Activated CD8-positive, alpha-beta memory T cell treated with anti-CD3 and anti-CD28 coated beads, Interleukin-2, amount 50 U/mL, for 48 hours (primary cell): ENCODE results near the gene RIMBP3C.
"Not testable (repeated sequence)": the region's sequence is repeated elsewhere in the genome, so short reads cannot be mapped to it uniquely, and the experiment has no call there.

Experiments
- DNase-seq: peaks from one replicate; pipeline ENCODE4 v3.0.0-alpha.2; 2020

RIMBP3C gene

DNA sequence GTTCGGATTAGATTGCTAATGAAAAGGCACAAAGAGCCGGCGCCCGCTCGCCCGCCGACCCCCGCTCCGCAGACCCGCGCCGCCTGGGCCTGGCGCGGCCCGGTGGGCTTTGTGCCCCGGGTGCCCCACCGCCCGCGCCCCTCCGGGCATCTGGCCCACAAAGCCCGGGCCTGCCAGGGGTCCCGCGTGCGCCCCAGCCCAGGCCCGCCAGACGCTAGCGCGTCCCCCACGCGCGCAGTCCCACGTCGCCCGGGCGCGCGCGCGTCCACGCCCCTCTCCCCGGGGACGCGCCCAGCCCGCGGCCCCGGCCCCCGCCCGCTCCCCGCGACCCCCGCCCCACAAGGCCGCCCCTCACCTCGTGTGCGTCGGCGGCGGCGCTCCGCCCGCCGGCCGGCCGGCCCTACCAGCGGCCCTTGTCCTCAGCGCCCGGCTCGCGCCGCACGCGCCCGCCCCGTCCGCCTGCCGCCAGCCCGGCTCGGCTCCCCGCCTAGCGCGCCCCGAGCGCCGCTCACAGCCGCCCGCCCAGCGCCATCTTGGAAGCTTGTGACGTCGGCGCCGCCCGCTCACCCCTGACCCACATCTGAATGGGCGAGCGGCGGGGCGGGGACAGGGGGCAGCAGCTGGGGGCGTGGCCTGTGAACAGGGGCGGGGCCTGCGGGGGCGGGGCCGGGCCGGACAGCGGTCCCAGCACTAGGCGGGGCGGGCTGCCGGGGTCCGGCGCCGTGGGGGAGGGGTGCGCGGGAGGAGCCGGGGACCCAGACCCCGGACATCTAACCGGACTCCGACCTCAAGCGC is 34.1 kb downstream of the RIMBP3C start:
- DNase-seq = not testable (repeated sequence)

DNA sequence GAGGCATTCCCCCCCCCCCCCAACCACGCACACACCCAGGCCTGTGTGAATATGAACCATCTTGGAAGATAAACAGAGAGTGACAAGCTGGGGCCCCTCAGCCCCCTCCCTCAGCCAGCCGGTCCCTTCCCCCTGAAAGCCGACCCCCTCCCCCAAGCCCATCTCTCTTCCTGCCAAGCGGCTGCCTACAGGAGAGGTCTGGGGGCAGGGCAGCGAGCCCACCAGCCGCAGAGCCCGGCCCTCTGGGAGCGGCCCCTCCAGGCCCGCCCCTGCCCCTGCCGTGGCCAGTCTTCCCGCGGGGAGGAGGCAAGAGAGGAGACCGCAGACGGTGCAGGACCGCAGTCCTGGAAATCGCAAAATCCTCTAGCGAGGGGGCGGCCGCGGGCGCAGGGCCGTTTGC is 34.7 kb downstream of the RIMBP3C start:
- DNase-seq = not testable (repeated sequence)

DNA sequence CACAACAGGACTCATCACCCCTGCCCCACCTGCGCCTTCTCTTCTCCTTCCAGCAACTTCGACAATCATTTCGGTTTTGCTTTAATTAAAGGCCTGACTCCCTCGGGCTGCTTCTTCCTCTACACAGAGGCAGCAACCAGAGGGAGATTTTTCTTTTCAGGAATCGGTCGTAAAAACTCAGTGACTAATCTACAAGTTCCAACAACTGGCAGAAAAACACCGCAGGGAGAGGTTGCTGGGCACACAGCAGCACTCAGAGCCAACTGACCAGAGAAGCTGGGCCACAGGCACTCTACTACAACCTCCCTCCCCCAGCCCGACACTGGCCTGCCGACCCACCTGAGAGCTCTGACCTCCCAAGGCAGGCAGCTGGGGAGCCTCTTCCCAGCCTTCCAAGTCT is 36.0 kb downstream of the RIMBP3C start:
- not testable (repeated sequence) for DNase-seq

DNA sequence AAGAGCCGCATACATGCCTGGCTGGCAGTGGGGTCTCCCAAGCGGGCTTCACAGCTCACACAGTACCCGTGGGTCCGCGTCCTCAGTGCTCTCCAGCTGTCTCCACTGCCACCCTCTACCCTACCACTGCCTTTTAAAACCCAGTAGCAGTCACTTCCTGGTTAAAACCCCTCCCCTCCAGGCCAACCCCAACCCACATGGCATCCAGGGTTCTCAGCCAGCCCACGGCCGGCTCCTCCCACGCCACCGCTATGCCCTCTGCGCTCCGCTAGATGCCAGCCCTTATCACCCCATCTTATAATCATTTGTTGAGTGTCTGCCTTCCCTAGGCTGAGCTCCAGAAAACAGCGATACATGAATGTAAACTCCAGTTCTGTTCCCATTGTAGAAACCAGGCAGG is 37.1 kb downstream of the RIMBP3C start:
- not testable (repeated sequence) for DNase-seq

DNA sequence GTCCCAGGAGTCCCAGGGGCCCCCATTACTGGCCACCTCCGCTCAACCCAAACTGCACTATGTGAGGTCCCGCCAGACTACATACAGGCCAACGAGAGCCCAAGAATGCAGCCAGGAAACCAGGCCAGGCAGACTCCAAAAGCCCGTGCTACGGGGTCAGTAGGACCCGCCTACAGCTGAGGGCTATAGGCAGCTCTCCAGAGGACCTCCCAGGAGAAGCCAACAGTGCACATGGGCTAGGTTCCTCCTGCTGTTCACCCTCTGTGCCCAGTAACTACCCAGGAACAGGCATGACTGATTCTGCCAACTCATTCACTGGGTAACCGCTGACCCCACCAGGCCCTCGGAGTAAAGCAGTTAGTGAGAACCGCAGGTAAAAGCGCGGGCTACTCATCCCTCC is 39.2 kb downstream of the RIMBP3C start:
- not testable (repeated sequence) for DNase-seq

DNA sequence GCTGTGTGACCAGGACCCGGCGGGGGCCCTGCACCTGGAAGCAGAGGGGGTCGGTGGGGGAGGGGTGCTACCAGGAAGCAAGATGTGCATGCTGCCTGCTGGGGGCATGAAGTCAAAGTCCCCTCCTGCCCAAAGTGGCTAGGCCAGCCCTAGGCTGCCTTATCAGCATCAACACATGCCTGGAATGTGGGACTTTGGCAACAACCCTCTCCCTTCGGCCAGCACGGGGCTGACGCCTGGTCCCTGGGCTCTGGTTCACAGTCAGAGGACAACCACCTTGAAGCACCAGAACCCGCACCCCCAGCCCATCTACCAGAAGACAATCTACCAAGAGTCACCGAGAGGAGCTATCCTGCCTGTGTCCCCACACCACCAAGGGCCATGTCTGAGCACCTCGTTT is 40.9 kb downstream of the RIMBP3C start:
- DNase-seq = not testable (repeated sequence)

DNA sequence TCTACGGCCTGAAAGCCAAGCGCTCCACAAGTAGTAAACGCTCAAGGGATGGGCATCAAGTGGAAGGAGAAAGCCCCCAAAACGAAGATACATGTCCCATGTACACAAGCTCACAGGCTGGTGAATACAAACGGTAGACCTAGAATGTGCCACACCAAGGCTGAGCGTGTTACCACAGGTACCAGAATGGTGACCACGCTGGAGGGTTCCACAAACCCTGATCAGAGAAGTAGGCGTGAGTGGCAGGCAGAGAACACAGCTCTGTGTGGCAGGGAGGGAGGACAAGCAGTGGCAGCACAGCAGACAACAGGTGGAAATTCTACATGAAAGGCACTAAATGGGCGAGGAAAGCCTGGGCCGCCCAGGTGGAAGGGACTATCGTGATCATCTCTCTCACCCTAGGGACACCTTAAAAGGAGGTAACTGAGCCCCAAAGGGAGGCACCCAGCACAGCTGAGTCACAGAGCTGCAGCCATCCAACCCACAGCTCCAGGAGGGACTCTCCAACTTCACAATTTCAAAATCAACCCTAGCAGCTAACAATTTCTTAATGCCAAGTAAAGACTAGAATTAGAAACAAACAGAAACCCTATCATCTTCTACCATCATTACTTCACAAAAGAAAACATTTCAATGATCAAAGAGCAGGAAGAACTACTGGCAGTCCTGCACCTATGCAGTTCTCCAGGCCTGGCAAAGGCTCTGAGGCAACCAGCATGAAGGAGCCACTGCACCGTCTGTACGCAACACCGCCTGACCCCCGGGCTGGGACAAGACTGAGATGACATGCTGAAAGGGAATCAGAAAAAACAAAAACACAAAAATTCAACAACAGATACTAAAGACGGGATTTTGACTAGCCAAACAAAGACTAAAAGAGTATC is 51.4 kb downstream of the RIMBP3C start:
- not testable (repeated sequence) for DNase-seq

DNA sequence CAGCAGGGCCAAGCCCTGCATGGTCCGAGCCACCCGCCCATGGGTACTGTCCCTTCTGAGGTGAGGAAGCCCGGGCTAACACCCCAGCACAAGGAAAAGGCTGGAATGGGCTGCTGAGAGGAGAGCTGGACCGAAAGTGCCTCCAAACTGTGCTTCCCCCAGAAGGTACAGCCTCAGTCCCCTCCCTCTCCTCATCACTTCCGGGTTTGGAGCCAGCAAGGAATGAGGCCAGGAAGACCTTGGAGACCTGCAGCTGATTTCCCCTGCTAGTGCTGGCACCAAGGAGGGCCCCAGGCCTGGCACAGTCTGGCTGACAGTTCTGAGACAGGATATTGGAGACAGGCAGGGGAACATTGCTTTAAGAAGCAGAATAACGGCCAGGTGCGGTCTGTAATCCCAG is 52.8 kb downstream of the RIMBP3C start:
- not testable (repeated sequence) for DNase-seq

DNA sequence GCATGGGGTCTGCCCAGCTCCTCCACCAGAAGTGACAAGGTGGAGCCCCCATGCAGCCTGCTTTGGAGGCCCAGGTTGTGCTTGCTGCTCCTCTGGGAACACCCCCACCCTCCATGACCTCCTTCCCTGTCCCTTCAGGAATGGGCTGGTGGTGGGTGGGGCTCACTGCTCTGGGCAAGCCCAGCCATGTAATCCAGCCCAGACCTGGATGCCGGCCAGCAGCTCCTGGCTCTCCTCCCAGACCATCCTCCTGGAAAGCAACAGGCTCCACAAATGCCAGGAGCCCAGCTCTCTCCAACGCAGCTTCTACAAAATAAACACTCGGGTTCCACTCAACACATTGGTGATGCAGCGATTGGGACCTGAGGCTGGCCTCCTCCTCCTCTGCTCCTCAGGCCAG is 53.3 kb downstream of the RIMBP3C start:
- not testable (repeated sequence) for DNase-seq
